Naive thymus-derived CD8-positive, alpha-beta T cell (primary cell): ENCODE results near the gene TSPAN9. TPM values are rescaled to one million over a fixed set of nuclear protein-coding genes. Genes with fewer than 3 reads are reported as not detected.

Experiments used
- ATAC-seq, 2 donors: fragments of 150-1000 bp; cut with Tn5 transposase in 1 of 2; sonication (Bioruptor Pico), chemical (Tn5 transposase) in 1 of 2; 1 replicate in 1 of 2; 2 replicates in 1 of 2; pipeline ENCODE4 v1.10.0; 2021; ENCODE audit warnings: mild to moderate bottlenecking in 2 of 2, moderate library complexity in 2 of 2
- POLR2A ChIA-PET: fragments of 350-600 bp; sonication (Branson Sonifier 250); formaldehyde crosslinking; loops from one replicate; lab custom pipeline; 2021; ENCODE audit warnings: antibody characterized with exemption; lab: Charles Lee
- DNase-seq, 10 donors: peaks; one replicate each; pipeline versions ENCODE4 v3.0.0 to v3.0.0-alpha.2; 2020 to 2022
- H3K27ac Mint-ChIP-seq, 10 donors: one replicate each; pipeline ENCODE4 v1.8.0; 2020 to 2022; ENCODE audit warnings: mild to moderate bottlenecking in 10 of 10, mixed read lengths in 10 of 10, moderate library complexity in 4 of 10, inconsistent platforms in 1 of 10
- H3K27me3 Mint-ChIP-seq, 5 donors: one replicate each; pipeline ENCODE4 v1.8.0; 2021 to 2022; ENCODE audit warnings: mixed read lengths in 5 of 5
- H3K36me3 Mint-ChIP-seq, 3 donors: one replicate each; pipeline ENCODE4 v1.8.0; 2020 to 2022; ENCODE audit warnings: mixed read lengths in 3 of 3, mild to moderate bottlenecking in 2 of 3, inconsistent platforms in 1 of 3
- H3K4me1 Mint-ChIP-seq, 4 donors: one replicate each; pipeline ENCODE4 v1.8.0; 2021 to 2022; ENCODE audit warnings: mixed read lengths in 4 of 4
- H3K4me3 Mint-ChIP-seq, 10 donors: one replicate each; pipeline ENCODE4 v1.8.0; 2020 to 2022; ENCODE audit warnings: mild to moderate bottlenecking in 10 of 10, mixed read lengths in 10 of 10, moderate library complexity in 6 of 10, inconsistent platforms in 1 of 10
- H3K9me3 Mint-ChIP-seq, 9 donors: one replicate each; pipeline ENCODE4 v1.8.0; 2020 to 2022; ENCODE audit warnings: mixed read lengths in 9 of 9, mild to moderate bottlenecking in 3 of 9, inconsistent platforms in 1 of 9, moderate library complexity in 1 of 9
- polyA plus RNA-seq, 3 donors: library from polyadenylated mRNA; unstranded; fragments of 300-500 nt; fragmentation: Illumina TruSeq; gene quantifications; one replicate each; pipeline ENCODE4 v1.2.3, GENCODE V29; 2021
- total RNA-seq, 8 experiments: library from RNA in 2 of 8; stranded (reverse) in 2 of 8; gene quantifications; one replicate each; pipeline ENCODE4 v1.2.3 and lab custom pipeline; 2021 to 2026

The TSPAN9 gene
- total and polyA plus RNA-seq, 5 experiments from 2014 or later: 0.65 to 1.2 TPM; not detected in 3

GRCh38 chr12:3313675-3314663 is 236.8 kb downstream of the TSPAN9 start:
- Mint-ChIP-seq H3K36me3 (no peaks in the 10 kb centered on the region), H3K4me3 (peak overlapping the region in 1 of 10 donors; percentile 49), H3K4me1 (no peaks in the 10 kb centered on the region), H3K27ac (no peak overlapping the region), H3K27me3 (peaks cover 0 to 38% (median 5%) of the 10 kb centered on the region in 5 donors), H3K9me3 (no peaks in the 10 kb centered on the region)
- POLR2A ChIA-PET: no interaction called here
- peak; percentile 53 to 68 for ATAC-seq
- DNase-seq: peak in 3 of 10 donors; percentile 8 to 29 (median 16)

DNA sequence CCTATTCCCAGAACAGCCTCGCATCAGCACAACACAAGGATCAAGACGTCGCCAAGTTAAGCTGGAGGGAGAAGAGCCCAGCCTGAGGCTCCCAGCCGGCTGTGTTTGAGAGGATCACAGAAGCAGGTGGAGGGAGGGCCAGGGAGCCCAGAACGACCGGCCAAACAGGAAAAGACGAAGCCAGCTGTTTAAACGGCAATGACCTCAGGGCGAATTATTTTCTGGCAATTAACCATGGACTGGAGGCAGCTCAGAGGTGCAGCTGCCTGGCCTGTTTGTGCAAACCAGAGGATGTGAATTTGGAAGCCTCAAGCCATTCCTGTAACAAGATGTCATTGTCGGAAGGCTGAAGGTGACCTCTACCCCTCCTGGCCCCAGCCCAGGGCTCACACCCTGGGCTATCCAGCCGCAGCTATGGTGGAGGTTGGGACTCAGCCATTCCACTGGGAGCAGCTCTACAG is 238.1 kb downstream of the TSPAN9 start:
- POLR2A ChIA-PET: no interaction called here
- Mint-ChIP-seq H3K27me3 (peaks cover 0 to 38% (median 5%) of the 10 kb centered on the region in 5 donors), H3K4me1 (no peaks in the 10 kb centered on the region), H3K27ac (peak overlapping the region in 1 of 10 donors; percentile 14), H3K9me3 (no peaks in the 10 kb centered on the region), H3K36me3 (no peaks in the 10 kb centered on the region), H3K4me3 (no peak overlapping the region)
- DNase-seq (no peak), ATAC-seq (no peak)

- no peaks in the 10 kb centered on the region for H3K36me3 Mint-ChIP-seq
- ATAC-seq: no peak
- peaks cover 0 to 31% (median 3%) of the 10 kb centered on the region in 5 donors for H3K27me3 Mint-ChIP-seq
- peak overlapping the region in 1 of 10 donors; percentile 36 for H3K27ac Mint-ChIP-seq
- POLR2A ChIA-PET: no interaction called here
- H3K4me1 Mint-ChIP-seq: no peaks in the 10 kb centered on the region
- DNase-seq: no peak
- no peaks in the 10 kb centered on the region for H3K9me3 Mint-ChIP-seq
- no peak overlapping the region for H3K4me3 Mint-ChIP-seq
Measured at GRCh38 chr12:3316776-3317480, 239.7 kb downstream of the TSPAN9 start.

- POLR2A ChIA-PET: no interaction called here
- DNase-seq: no peak
Measured at GRCh38 chr12:3317481-3317815, 240.3 kb downstream of the TSPAN9 start.

DNA sequence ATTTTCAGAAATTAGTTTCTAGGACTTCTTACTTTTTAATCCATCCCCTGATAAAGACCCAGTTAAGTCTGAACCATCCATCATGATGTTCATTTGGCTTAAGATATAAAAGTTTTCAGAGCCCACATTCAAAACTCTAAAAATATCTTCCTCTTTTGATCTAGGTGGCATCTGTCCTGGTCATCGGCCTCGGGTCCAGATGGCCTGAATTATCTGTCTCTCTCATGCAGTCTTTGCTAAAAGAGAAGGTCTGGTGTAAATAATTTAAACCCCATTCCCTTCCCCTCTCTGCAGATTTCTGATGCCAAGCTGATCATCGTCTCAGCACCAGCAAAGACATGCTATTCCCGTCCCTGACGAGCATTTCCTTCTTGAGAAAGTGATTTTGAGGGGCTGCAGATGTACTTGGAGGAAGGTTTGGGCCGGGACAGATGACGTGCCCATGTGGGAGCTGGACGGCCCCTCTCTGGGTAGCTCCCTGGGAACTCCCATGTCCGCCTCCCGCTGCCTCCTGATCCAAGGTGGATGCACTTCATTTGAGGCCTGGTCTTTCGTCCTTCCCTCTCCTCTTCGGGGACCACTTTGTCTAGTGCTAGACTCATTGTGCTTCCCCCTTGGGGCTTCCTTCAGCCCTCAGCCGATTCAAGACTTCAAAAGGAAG is 240.8 kb downstream of the TSPAN9 start:
- POLR2A ChIA-PET: no interaction called here
- no peaks in the 10 kb centered on the region for H3K9me3 Mint-ChIP-seq
- no peak for ATAC-seq
- H3K4me1 Mint-ChIP-seq: no peaks in the 10 kb centered on the region
- peaks cover 0 to 29% (median 4%) of the 10 kb centered on the region in 5 donors for H3K27me3 Mint-ChIP-seq
- H3K27ac Mint-ChIP-seq: no peak overlapping the region
- no peak overlapping the region for H3K4me3 Mint-ChIP-seq
- no peak for DNase-seq
- no peaks in the 10 kb centered on the region for H3K36me3 Mint-ChIP-seq

More at GRCh38 chr12:3317481-3317815, 240.3 kb downstream of the TSPAN9 start:
- ATAC-seq: no peak
- Mint-ChIP-seq H3K9me3 (no peaks in the 10 kb centered on the region), H3K36me3 (no peaks in the 10 kb centered on the region), H3K4me1 (no peaks in the 10 kb centered on the region), H3K27ac (no peak overlapping the region), H3K27me3 (peaks cover 0 to 29% (median 3%) of the 10 kb centered on the region in 5 donors), H3K4me3 (no peak overlapping the region)

DNA sequence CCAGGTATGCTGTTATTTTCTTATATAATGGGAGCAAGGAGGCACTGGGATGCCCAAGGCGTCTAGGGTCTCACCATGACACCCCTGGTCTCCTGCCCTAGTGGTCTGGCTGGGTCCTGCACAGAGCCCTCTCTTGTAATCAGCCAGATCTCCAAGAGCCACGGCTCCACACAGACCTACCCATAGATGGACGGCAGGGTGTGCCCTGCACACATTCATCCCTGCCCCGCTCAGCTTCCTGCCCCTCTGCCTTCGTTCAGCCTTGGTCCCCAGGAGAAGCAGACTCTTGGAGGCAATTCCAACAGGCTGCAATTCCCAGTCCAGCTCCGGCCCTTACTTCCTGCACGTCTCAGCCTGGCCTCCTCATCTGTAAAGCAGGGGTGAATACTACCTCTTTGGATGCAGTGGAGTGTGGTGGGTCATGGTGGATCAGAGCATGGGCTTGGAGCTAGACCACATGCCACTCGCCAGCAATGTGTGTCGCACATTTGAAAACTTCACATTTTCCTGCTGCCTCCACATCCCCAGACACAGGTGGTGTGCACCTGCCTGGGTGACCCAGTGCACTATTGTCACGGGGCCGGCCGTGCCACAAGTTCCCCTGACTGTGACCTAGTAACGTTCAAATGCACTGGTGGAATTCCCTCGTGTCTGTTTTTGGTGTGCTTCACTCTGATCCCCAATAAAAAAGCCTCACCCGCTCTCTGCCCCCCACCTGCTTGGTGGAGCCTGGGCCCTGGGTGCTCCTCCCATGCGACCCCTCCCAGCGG is 242.7 kb downstream of the TSPAN9 start:
- no peak for DNase-seq
- no peaks in the 10 kb centered on the region for H3K4me1 Mint-ChIP-seq
- H3K27ac Mint-ChIP-seq: no peak overlapping the region
- no peaks in the 10 kb centered on the region for H3K9me3 Mint-ChIP-seq
- no peak overlapping the region for H3K4me3 Mint-ChIP-seq
- no peaks in the 10 kb centered on the region for H3K36me3 Mint-ChIP-seq
- ATAC-seq: no peak
- H3K27me3 Mint-ChIP-seq: peaks cover 0 to 10% (median 4%) of the 10 kb centered on the region in 5 donors
- POLR2A ChIA-PET: no interaction called here

DNA sequence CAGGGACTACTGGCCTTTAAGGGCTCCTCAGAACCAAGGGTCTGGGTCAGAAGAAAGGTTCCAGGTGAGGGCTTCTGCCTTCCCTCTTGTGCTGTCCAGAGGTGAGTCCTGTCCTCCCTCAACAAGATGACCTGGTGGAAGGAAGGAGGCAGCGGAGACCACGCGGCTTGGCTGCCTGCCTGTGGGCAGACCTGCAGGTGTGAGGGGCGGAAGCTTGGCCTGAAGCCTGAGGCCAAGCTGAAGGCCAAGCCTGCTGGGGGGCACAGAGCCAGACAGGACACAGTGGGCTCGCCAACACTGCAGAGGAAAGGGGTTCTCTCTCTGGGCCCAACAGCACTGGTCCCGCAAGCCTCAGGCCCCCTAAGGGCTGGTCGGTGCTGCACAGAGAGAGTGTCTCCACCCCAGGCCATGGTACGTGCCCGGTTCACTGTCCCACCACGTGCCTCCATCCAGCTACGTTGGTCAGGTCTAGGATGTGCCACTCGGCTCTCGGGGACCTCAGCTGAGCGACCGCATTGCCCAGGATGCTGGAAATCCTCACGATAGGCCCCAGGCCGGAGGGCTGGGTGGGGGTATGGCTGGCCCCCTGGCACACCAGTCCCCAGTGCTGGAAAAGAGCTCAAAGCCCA is 243.8 kb downstream of the TSPAN9 start:
- no peak overlapping the region for H3K4me3 Mint-ChIP-seq
- peaks cover 0 to 8% (median 3%) of the 10 kb centered on the region in 5 donors for H3K27me3 Mint-ChIP-seq
- no peaks in the 10 kb centered on the region for H3K4me1 Mint-ChIP-seq
- no peak overlapping the region for H3K27ac Mint-ChIP-seq
- H3K36me3 Mint-ChIP-seq: no peaks in the 10 kb centered on the region
- DNase-seq: no peak
- H3K9me3 Mint-ChIP-seq: no peaks in the 10 kb centered on the region
- ATAC-seq: no peak
- POLR2A ChIA-PET: no interaction called here

- ATAC-seq (no peak), DNase-seq (no peak)
- Mint-ChIP-seq H3K9me3 (no peaks in the 10 kb centered on the region), H3K4me3 (no peak overlapping the region), H3K36me3 (no peaks in the 10 kb centered on the region), H3K4me1 (no peaks in the 10 kb centered on the region), H3K27me3 (peaks cover 0 to 8% (median 2%) of the 10 kb centered on the region in 5 donors), H3K27ac (peak overlapping the region in 2 of 10 donors; percentile 31 to 39)
- POLR2A ChIA-PET: no interaction called here
Measured at GRCh38 chr12:3321881-3322280, 244.7 kb downstream of the TSPAN9 start.

DNA sequence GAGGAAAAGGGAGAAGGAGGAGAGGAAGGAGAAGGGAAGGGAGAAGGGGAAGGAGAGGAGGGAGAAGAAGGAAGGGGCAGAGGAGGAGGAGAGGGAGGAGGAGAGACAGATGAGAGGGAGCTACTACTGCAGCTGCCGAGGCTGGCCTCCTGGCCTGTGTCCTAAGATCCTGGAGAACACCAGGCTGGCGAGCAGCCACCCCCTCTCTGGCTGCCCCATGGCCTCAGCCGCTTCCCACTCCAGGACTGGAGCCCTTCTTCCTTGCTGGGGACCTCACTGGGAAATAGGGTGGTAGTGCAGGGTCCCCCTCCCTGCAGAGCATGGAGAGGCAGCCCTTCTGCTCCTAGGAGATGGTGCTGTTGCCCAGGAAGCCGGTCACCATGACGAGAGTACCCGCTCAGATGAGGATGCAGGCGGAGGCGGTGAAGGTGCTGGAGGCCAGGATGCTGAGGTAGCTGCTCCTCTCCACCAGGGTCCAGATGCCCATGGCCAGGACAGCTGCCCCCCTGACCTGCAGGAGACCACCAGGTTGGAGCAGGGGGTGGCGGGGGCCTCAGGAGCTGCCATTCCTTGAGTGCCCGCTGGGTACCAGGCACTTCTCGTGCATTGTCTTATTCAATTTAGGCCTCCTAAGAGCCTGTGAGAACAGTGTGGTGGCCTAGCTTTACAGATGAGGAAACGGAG is 246.0 kb downstream of the TSPAN9 start:
- Mint-ChIP-seq H3K27me3 (peaks cover 0 to 8% (median 2%) of the 10 kb centered on the region in 5 donors), H3K27ac (no peak overlapping the region), H3K9me3 (no peaks in the 10 kb centered on the region), H3K4me3 (no peak overlapping the region), H3K4me1 (no peaks in the 10 kb centered on the region), H3K36me3 (no peaks in the 10 kb centered on the region)
- no peak for ATAC-seq
- POLR2A ChIA-PET: no interaction called here
- DNase-seq: no peak

- no peak for DNase-seq
- POLR2A ChIA-PET: no interaction called here
- no peaks in the 10 kb centered on the region for H3K4me1 Mint-ChIP-seq
- no peak overlapping the region for H3K4me3 Mint-ChIP-seq
- H3K27me3 Mint-ChIP-seq: peaks cover 0 to 7% (median 0%) of the 10 kb centered on the region in 5 donors
- no peaks in the 10 kb centered on the region for H3K36me3 Mint-ChIP-seq
- no peaks in the 10 kb centered on the region for H3K9me3 Mint-ChIP-seq
- H3K27ac Mint-ChIP-seq: no peak overlapping the region
- no peak for ATAC-seq
Measured at GRCh38 chr12:3325736-3326135, 248.6 kb downstream of the TSPAN9 start.

GRCh38 chr12:3326156-3326849 is 249.1 kb downstream of the TSPAN9 start:
- no peak for ATAC-seq
- Mint-ChIP-seq H3K27ac (no peak overlapping the region), H3K36me3 (no peaks in the 10 kb centered on the region), H3K4me3 (no peak overlapping the region), H3K27me3 (peaks cover 0 to 7% (median 0%) of the 10 kb centered on the region in 5 donors), H3K9me3 (no peaks in the 10 kb centered on the region), H3K4me1 (no peaks in the 10 kb centered on the region)
- POLR2A ChIA-PET: no interaction called here
- DNase-seq: no peak
